Spinal cord (tissue), 10 donors: ENCODE measurements around the gene OLFML2B. TPM values are rescaled to one million over a fixed set of nuclear protein-coding genes. Genes with fewer than 3 reads are reported as not detected.
A peak's percentile ranks its signal among the peaks of the same experiment; 100 is the strongest.

ENCODE experiments used
- DNase-seq, 6 donors: peaks; one replicate each; pipeline versions ENCODE4 v3.0.0 to v3.0.0-alpha.2; 2013 to 2015; ENCODE audit warnings: low spot score in 6 of 6, low read depth in 4 of 6
- H3K27ac ChIP-seq: one replicate; pipeline ENCODE4 v1.5.1; 2013; ENCODE audit warnings: low read depth, low read length, control low read depth
- H3K27me3 ChIP-seq: one replicate; pipeline ENCODE4 v1.6.1; 2013; ENCODE audit warnings: low read length; ENCODE audit not compliant: control insufficient read depth, insufficient read depth
- H3K36me3 ChIP-seq: one replicate; pipeline ENCODE4 v1.6.1; 2013; ENCODE audit warnings: low read length; ENCODE audit not compliant: control insufficient read depth, insufficient read depth
- H3K4me1 ChIP-seq: one replicate; pipeline ENCODE4 v1.6.1; 2013; ENCODE audit warnings: low read length; ENCODE audit not compliant: control insufficient read depth, insufficient read depth
- H3K4me3 ChIP-seq: one replicate; pipeline ENCODE4 v1.5.1; 2013; ENCODE audit warnings: low read depth, low read length, control low read depth
- H3K9me3 ChIP-seq: one replicate; pipeline ENCODE4 v1.6.1; 2013; ENCODE audit warnings: low read length; ENCODE audit not compliant: control insufficient read depth, insufficient read depth
- WGBS: methylation state at CpG from one replicate; pipeline ENCODE4 v1.1.5; 2013; ENCODE audit warnings: missing lambda C conversion rate; ENCODE audit not compliant: insufficient coverage; 5-methylcytosine and 5-hydroxymethylcytosine counted together
- polyA plus RNA-seq, 2 donors: library from polyadenylated mRNA; unstranded; fragments of 120-200 nt; gene quantifications; one replicate each; pipeline ENCODE4 v1.2.1, GENCODE V29; 2013; ENCODE audit not compliant: insufficient read length in 2 of 2
- total RNA-seq, 2 donors: library from RNA; depleted of rRNA in 1 of 2; stranded (reverse); fragments of 120-200 nt in 1 of 2; fragments of >200 nt in 1 of 2; gene quantifications; one replicate each; pipeline versions ENCODE4 v1.2.3 to v1.2.4, GENCODE V29; 2013 to 2014
- donor health status: healthy.

The OLFML2B gene
- total and polyA plus RNA-seq, 4 donors = 13.7 to 64.5 (median 25.2) TPM

DNA sequence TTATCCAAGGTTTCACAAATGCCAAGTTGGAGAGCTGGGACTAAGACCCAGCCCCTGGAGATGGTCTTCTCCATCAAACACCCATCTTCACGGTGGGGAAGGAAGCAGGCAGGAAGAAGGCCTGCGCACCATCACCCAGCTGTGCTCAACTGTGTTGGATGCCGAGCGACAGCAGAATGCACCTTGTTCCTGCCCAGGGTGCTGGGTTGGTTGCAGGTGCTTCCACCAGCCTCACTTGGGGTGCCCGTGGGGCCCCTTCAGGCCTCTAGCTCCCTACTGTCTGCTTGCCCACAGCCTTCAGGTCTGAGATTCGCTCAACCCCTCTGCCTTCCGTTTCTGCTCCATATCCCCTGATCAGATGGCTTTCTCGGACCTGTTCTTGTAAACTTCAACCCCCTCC is 42.5 kb downstream of the OLFML2B start:
- H3K27ac ChIP-seq = no peak overlapping the region
- no peaks in the 10 kb centered on the region for H3K9me3 ChIP-seq
- DNase-seq = no peak
- peaks cover 8% of the 10 kb centered on the region for H3K4me1 ChIP-seq
- no peaks in the 10 kb centered on the region for H3K36me3 ChIP-seq
- H3K4me3 ChIP-seq = no peak overlapping the region
- 96% methylated on average over 7 of the region's 8 CpGs for WGBS
- H3K27me3 ChIP-seq = no peaks in the 10 kb centered on the region

GRCh38 chr1:161978011-161978790 is 45.5 kb downstream of the OLFML2B start:
- no peak overlapping the region for H3K27ac ChIP-seq
- H3K4me3 ChIP-seq = no peak overlapping the region
- H3K27me3 ChIP-seq = no peaks in the 10 kb centered on the region
- DNase-seq = no peak
- no peaks in the 10 kb centered on the region for H3K9me3 ChIP-seq
- 91% methylated on average over 28 of the region's 31 CpGs for WGBS
- H3K4me1 ChIP-seq = peaks cover 13% of the 10 kb centered on the region
- no peaks in the 10 kb centered on the region for H3K36me3 ChIP-seq

DNA sequence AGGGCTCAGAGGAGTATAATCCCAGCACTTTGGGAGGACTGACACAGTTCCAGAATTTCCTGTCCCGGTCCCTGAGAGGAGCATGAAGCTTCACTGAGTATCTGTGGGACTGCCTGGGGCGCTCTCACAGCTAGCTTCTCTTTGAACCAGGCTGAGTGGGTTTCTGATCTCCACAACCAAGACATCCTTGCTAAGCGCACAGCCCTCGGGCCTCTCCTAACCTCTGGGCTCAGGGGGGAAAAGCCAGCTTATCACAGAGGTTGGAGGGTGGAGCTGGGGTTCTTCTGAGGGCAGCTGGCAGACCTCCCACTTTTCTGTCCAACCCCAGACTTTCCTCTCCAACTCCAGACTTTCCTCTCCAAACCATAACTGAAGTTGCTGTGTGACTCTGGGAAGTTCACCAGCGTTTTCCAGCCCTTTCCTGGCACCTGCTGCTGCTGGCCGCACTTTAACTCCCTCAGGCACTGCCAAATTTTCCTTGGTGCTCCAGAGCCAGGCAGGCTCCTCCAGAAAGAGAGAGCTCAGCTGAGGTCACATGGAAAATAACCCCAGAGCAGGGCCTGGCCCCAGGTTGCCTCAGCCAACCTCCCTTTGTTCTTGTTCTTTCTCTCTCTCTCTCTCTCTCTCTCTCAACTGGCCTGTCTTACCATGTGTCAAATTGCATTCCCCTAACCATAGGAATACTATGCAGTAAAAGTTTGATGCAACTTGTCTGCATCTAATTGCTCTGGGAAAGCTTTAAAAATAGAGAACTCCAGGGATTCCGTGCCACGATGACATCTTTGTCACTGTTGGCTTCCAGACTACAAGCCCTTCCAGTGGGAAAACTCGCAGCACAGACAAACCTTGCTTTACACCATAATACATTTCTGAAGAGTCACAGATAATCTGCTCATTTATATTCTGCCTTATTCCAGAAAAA is 49.5 kb downstream of the OLFML2B start:
- no peak for DNase-seq
- Histone ChIP-seq H3K27ac (peak overlapping the region; percentile 58), H3K4me1 (peaks cover 32% of the 10 kb centered on the region), H3K36me3 (peaks cover 4% of the 10 kb centered on the region), H3K4me3 (no peak overlapping the region), H3K27me3 (no peaks in the 10 kb centered on the region), H3K9me3 (no peaks in the 10 kb centered on the region)
- 69% methylated on average over 9 of the region's 9 CpGs for WGBS

DNA sequence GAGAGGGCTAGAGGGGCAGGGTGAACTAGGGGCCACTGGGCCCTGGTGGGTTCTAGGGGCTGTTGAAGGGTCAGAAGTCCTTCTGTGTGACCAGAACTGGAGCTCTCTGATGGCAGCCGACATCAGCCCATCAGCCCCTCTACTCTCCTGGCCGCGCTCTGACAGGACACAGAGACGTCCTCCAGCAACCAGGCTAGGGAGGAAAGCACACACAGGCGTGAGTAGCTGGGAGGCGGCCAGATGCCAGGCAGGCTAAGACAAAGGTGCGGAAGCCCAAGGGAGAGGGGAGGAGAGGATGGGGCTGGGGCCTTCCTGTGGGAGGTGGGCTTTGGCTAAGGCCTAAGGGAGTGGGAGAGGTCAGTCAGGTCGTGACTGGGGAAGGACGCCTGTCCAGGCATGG is 50.8 kb downstream of the OLFML2B start:
- Histone ChIP-seq H3K36me3 (peaks cover 4% of the 10 kb centered on the region), H3K9me3 (no peaks in the 10 kb centered on the region), H3K4me3 (no peak overlapping the region), H3K4me1 (peaks cover 35% of the 10 kb centered on the region), H3K27me3 (no peaks in the 10 kb centered on the region), H3K27ac (peak overlapping the region; percentile 75)
- WGBS = 88% methylated on average over 9 of the region's 9 CpGs
- no peak for DNase-seq

DNA sequence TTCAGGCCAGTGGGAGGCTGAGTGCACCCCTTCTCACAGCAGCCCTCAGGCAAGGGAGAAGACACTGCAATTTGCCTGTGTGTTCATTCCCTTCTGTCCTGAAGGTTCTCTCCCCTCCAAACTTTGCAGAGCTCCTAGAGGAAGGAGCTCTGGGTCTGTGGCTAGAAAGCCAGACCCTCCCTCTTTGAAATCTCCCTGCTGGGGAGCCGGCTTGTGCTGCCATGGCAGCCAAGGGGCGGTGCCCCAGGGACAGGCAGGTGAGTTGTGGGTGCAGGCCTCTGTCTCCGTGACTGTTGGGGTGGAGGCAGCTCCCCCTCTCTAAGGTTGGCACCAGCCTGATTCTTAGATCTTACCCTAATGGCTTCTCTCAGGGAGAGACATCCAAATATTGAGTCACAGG is 53.0 kb downstream of the OLFML2B start:
- peak overlapping the region; percentile 73 for H3K27ac ChIP-seq
- H3K4me1 ChIP-seq = peaks cover 35% of the 10 kb centered on the region
- DNase-seq = no peak
- no peaks in the 10 kb centered on the region for H3K27me3 ChIP-seq
- no CpG with 5 or more reads among the region's 3 CpGs for WGBS
- no peak overlapping the region for H3K4me3 ChIP-seq
- H3K36me3 ChIP-seq = peaks cover 4% of the 10 kb centered on the region
- H3K9me3 ChIP-seq = no peaks in the 10 kb centered on the region

DNA sequence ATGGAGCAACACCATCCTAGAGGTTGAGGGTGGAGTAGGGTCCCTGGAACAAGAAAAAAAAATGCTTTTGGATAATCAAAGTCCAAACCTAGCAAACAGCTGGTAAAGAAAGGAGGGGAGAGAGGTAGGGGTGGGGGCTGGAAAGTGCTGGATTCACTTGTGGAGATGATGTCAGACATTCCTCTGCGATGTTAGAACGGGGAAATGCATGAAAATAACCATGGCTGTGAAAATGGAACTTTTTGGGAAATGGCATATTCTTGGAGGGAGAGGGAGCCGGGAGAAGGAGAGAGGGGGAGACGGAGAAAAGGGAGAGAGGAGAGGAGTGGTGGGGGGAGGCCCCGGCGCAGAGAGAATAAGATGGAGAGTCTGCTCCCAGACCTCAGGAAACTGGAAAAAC is 53.6 kb downstream of the OLFML2B start:
- no peaks in the 10 kb centered on the region for H3K9me3 ChIP-seq
- no peaks in the 10 kb centered on the region for H3K27me3 ChIP-seq
- peaks cover 4% of the 10 kb centered on the region for H3K36me3 ChIP-seq
- DNase-seq = no peak
- H3K4me3 ChIP-seq = no peak overlapping the region
- H3K27ac ChIP-seq = peak overlapping the region; percentile 73
- peaks cover 35% of the 10 kb centered on the region for H3K4me1 ChIP-seq
- 90% methylated on average over 6 of the region's 6 CpGs for WGBS

- H3K36me3 ChIP-seq = peaks cover 5% of the 10 kb centered on the region
- DNase-seq = no peak
- no peaks in the 10 kb centered on the region for H3K9me3 ChIP-seq
- H3K27me3 ChIP-seq = no peaks in the 10 kb centered on the region
- no peak overlapping the region for H3K27ac ChIP-seq
- H3K4me3 ChIP-seq = no peak overlapping the region
- WGBS = 87% methylated on average over 4 of the region's 4 CpGs
- peaks cover 14% of the 10 kb centered on the region for H3K4me1 ChIP-seq
Observed at GRCh38 chr1:161966067-161966466, 57.6 kb downstream of the OLFML2B start.

GRCh38 chr1:161962091-161962887 is 61.4 kb downstream of the OLFML2B start:
- 71% methylated on average over 3 of the region's 8 CpGs for WGBS
- no peaks in the 10 kb centered on the region for H3K27me3 ChIP-seq
- no peak overlapping the region for H3K4me3 ChIP-seq
- DNase-seq = peak in 3 of 6 donors; percentile 10 to 57 (median 12)
- peak overlapping the region; percentile 72 for H3K27ac ChIP-seq
- peaks cover 8% of the 10 kb centered on the region for H3K36me3 ChIP-seq
- no peaks in the 10 kb centered on the region for H3K9me3 ChIP-seq
- peaks cover 3% of the 10 kb centered on the region for H3K4me1 ChIP-seq

DNA sequence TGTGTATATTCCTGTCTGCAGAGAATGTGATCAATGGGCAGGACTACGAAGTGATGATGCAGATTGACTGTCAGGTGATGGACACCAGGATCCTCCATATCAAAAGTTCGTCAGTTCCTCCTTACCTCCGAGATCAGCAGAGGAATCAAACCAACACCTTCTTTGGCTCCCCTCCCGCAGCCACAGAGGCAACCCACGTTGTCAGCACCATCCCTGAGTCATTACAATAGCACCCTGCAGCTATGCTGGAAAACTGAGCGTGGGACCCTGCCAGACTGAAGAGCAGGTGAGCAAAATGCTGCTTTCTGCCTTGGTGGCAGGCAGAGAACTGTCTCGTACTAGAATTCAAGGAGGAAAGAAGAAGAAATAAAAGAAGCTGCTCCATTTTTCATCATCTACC is 65.2 kb downstream of the OLFML2B start:
- peak in 1 of 6 donors; percentile 17 for DNase-seq
- H3K27me3 ChIP-seq = no peaks in the 10 kb centered on the region
- H3K36me3 ChIP-seq = peaks cover 8% of the 10 kb centered on the region
- H3K4me1 ChIP-seq = peaks cover 3% of the 10 kb centered on the region
- no peak overlapping the region for H3K27ac ChIP-seq
- H3K9me3 ChIP-seq = no peaks in the 10 kb centered on the region
- WGBS = 68% methylated on average over 6 of the region's 7 CpGs
- no peak overlapping the region for H3K4me3 ChIP-seq
